Stomach (tissue), 4 donors: Measurements from ENCODE around the gene TPST2.

Experiments
- EP300 ChIP-seq: sonication (generic); formaldehyde crosslinking; IDR thresholded peaks from one replicate; pipeline ENCODE4 v1.6.1; 2017; ENCODE audit warnings: antibody characterized with exemption
- POLR2A ChIP-seq, 4 donors: fragments of 450-650 bp; IDR thresholded peaks; one replicate each; pipeline ENCODE4 v1.6.1; 2016; ENCODE audit warnings: antibody characterized with exemption in 4 of 4, control low read depth in 2 of 4, mild to moderate bottlenecking in 1 of 4, moderate library complexity in 1 of 4

- TF ChIP-seq POLR2A (IDR thresholded peaks at IDR 0.05): no peak
- TF ChIP-seq EP300: no peak
Observed at GRCh38 chr22:26606611-26607010, 16.7 kb upstream of the TPST2 start.
